Mesenchymal stem cell (in vitro differentiated cells and primary cell): ENCODE data around the gene PADI3.
"Not testable (repeated sequence)": the region's sequence is repeated elsewhere in the genome, so short reads cannot be mapped to it uniquely, and the experiment has no call there.

ENCODE experiments used
- DNase-seq: peaks from one replicate; pipeline ENCODE4 v3.0.0-alpha.2; 2013
- H2AFZ ChIP-seq: one replicate; pipeline ENCODE4 v1.6.1; 2013; ENCODE audit warnings: low read depth, mild to moderate bottlenecking, control low read depth, inconsistent platforms, low read length, moderate library complexity
- H2AK5ac ChIP-seq: 2 replicates; pipeline ENCODE4 v1.6.1; 2013; ENCODE audit warnings: low read length, moderate library complexity, mild to moderate bottlenecking, inconsistent platforms; ENCODE audit not compliant: severe bottlenecking
- H2BK120ac ChIP-seq: one replicate; pipeline ENCODE4 v1.6.1; 2013; ENCODE audit warnings: low read depth, mild to moderate bottlenecking, inconsistent platforms, low read length, moderate library complexity
- H2BK12ac ChIP-seq, 2 experiments: one replicate each; pipeline ENCODE4 v1.6.1; 2013; ENCODE audit warnings: inconsistent platforms in 2 of 2, low read length in 2 of 2, mild to moderate bottlenecking in 2 of 2, moderate library complexity in 2 of 2, control low read depth in 1 of 2
- H2BK15ac ChIP-seq: one replicate; pipeline ENCODE4 v1.6.1; 2013; ENCODE audit warnings: mild to moderate bottlenecking, low read depth, inconsistent platforms; ENCODE audit not compliant: poor library complexity, severe bottlenecking
- H2BK5ac ChIP-seq: 2 replicates; pipeline ENCODE4 v1.6.1; 2013; ENCODE audit warnings: low read depth, mild to moderate bottlenecking, low read length, control low read depth, inconsistent platforms; ENCODE audit not compliant: poor library complexity, severe bottlenecking
- H3K14ac ChIP-seq, 2 experiments: one replicate each; pipeline ENCODE4 v1.6.1; 2013; ENCODE audit warnings: inconsistent platforms in 2 of 2, low read length in 2 of 2, control low read depth in 1 of 2, mild to moderate bottlenecking in 1 of 2, moderate library complexity in 1 of 2
- H3K18ac ChIP-seq, 2 experiments: one replicate each; pipeline ENCODE4 v1.6.1; 2013; ENCODE audit warnings: inconsistent platforms in 2 of 2, low read length in 2 of 2, control low read depth in 1 of 2, low read depth in 1 of 2, mild to moderate bottlenecking in 1 of 2
- H3K23ac ChIP-seq, 2 experiments: one replicate each; pipeline ENCODE4 v1.6.1; 2013; ENCODE audit warnings: inconsistent platforms in 2 of 2, low read length in 2 of 2, mild to moderate bottlenecking in 2 of 2, moderate library complexity in 2 of 2, control low read depth in 1 of 2
- H3K27ac ChIP-seq: 2 replicates; pipeline ENCODE4 v1.5.1; 2013; ENCODE audit warnings: mild to moderate bottlenecking, moderate library complexity, low read length, control low read depth, inconsistent platforms; ENCODE audit not compliant: poor library complexity, severe bottlenecking
- H3K27me3 ChIP-seq, 2 experiments: 2 replicates each; pipeline versions ENCODE4 v1.6.1 to v1.7.0; 2013; ENCODE audit warnings: low read length in 2 of 2, mild to moderate bottlenecking in 2 of 2, moderate library complexity in 2 of 2, control low read depth in 1 of 2, inconsistent platforms in 1 of 2; ENCODE audit not compliant: control insufficient read depth in 1 of 2, insufficient read depth in 1 of 2
- H3K36me3 ChIP-seq, 2 experiments: 2 replicates each; pipeline versions ENCODE4 v1.6.1 to v1.7.0; 2013; ENCODE audit warnings: low read length in 2 of 2, control low read depth in 1 of 2, inconsistent platforms in 1 of 2, low read depth in 1 of 2, mild to moderate bottlenecking in 1 of 2; ENCODE audit not compliant: insufficient read depth in 2 of 2, control insufficient read depth in 1 of 2
- H3K4ac ChIP-seq, 2 experiments: one replicate each; pipeline ENCODE4 v1.6.1; 2013; ENCODE audit warnings: inconsistent platforms in 2 of 2, low read length in 2 of 2, mild to moderate bottlenecking in 2 of 2, moderate library complexity in 2 of 2, control low read depth in 1 of 2, low read depth in 1 of 2
- H3K4me1 ChIP-seq: 2 replicates; pipeline ENCODE4 v1.6.1; 2013; ENCODE audit warnings: low read depth, low read length, control low read depth; ENCODE audit not compliant: control insufficient read depth, insufficient read depth
- H3K4me2 ChIP-seq: 2 replicates; pipeline ENCODE4 v1.6.1; 2013; ENCODE audit warnings: low read length, mild to moderate bottlenecking, inconsistent platforms; ENCODE audit not compliant: poor library complexity, severe bottlenecking
- H3K4me3 ChIP-seq, 2 experiments: 2 replicates each; pipeline versions ENCODE4 v1.5.1 to v1.7.0; 2013; ENCODE audit warnings: low read length in 2 of 2, mild to moderate bottlenecking in 2 of 2, control low read depth in 1 of 2, low read depth in 1 of 2; ENCODE audit not compliant: insufficient read depth in 1 of 2
- H3K79me1 ChIP-seq: replicated peaks from 2 replicates; pipeline ENCODE4 v1.6.1; 2013; ENCODE audit warnings: mild to moderate bottlenecking, control low read depth, low read length, inconsistent platforms; ENCODE audit not compliant: poor library complexity, severe bottlenecking
- H3K9ac ChIP-seq: 2 replicates; pipeline ENCODE4 v1.7.0; 2013; ENCODE audit warnings: mild to moderate bottlenecking, low read length, moderate library complexity
- H3K9me3 ChIP-seq: 2 replicates; pipeline ENCODE4 v1.7.0; 2013; ENCODE audit warnings: mild to moderate bottlenecking, low read length; ENCODE audit not compliant: control insufficient read depth
- H4K8ac ChIP-seq: one replicate; pipeline ENCODE4 v1.6.1; 2013; ENCODE audit warnings: inconsistent platforms, mild to moderate bottlenecking, low read length, moderate library complexity
- H4K91ac ChIP-seq: one replicate; pipeline ENCODE4 v1.6.1; 2013; ENCODE audit warnings: mild to moderate bottlenecking, low read length, inconsistent platforms
- WGBS: methylation state at CpG from one replicate; pipeline ENCODE4 v1.1.7; 2013; ENCODE audit warnings: mixed read lengths; 5-methylcytosine and 5-hydroxymethylcytosine counted together

The PADI3 gene

GRCh38 chr1:17316704-17317103, 67.8 kb downstream of the PADI3 start:
- Histone ChIP-seq H3K27ac (no peak overlapping the region), H3K23ac (no peak overlapping the region), H2AK5ac (no peak overlapping the region), H3K14ac (no peak overlapping the region), H3K4me1 (peaks cover 17% of the 10 kb centered on the region), H3K4ac (no peak overlapping the region), H3K18ac (no peak overlapping the region), H4K91ac (no peak overlapping the region), H2BK12ac (no peak overlapping the region), H3K9ac (no peak overlapping the region), H3K9me3 (peaks cover 6% of the 10 kb centered on the region), H3K4me3 (no peak overlapping the region), H2AFZ (no peak overlapping the region), H2BK120ac (no peak overlapping the region), H2BK15ac (no peak overlapping the region), H3K36me3 (no peaks in the 10 kb centered on the region), H2BK5ac (no peak overlapping the region), H3K79me1 (no peaks in the 10 kb centered on the region), H3K4me2 (no peak overlapping the region), H4K8ac (no peak overlapping the region), H3K27me3 (peaks cover 0 to 72% of the 10 kb centered on the region in 2 experiments)
- DNase-seq = no peak
- WGBS = 96% methylated on average over 7 of the region's 9 CpGs

- peaks cover 0 to 74% of the 10 kb centered on the region in 2 experiments for H3K27me3 ChIP-seq
- no peak overlapping the region for H3K23ac ChIP-seq
- no peak overlapping the region for H3K18ac ChIP-seq
- no peak overlapping the region for H2AK5ac ChIP-seq
- no peak for DNase-seq
- no peak overlapping the region for H4K8ac ChIP-seq
- no peak overlapping the region for H3K4me2 ChIP-seq
- H3K36me3 ChIP-seq = no peaks in the 10 kb centered on the region
- no peak overlapping the region for H2AFZ ChIP-seq
- no peak overlapping the region for H3K27ac ChIP-seq
- no peaks in the 10 kb centered on the region for H3K79me1 ChIP-seq
- H2BK12ac ChIP-seq = no peak overlapping the region
- H2BK5ac ChIP-seq = no peak overlapping the region
- H3K4me3 ChIP-seq = no peak overlapping the region
- no peak overlapping the region for H3K14ac ChIP-seq
- peaks cover 6% of the 10 kb centered on the region for H3K9me3 ChIP-seq
- H3K4me1 ChIP-seq = peaks cover 17% of the 10 kb centered on the region
- WGBS = 87% methylated on average over 5 of the region's 6 CpGs
- no peak overlapping the region for H3K9ac ChIP-seq
- H2BK120ac ChIP-seq = no peak overlapping the region
- H4K91ac ChIP-seq = no peak overlapping the region
- H2BK15ac ChIP-seq = no peak overlapping the region
- no peak overlapping the region for H3K4ac ChIP-seq
These were observed 69.4 kb downstream of the PADI3 start for GRCh38 chr1:17318262-17318661.

GRCh38 chr1:17319561-17320350, 70.9 kb downstream of the PADI3 start:
- no peak overlapping the region for H2BK15ac ChIP-seq
- no peak overlapping the region for H3K4me3 ChIP-seq

GRCh38 chr1:17321857-17322390, 73.0 kb downstream of the PADI3 start:
- not testable (repeated sequence) for H3K27ac ChIP-seq, H3K36me3 ChIP-seq, H3K18ac ChIP-seq, H3K9ac ChIP-seq, H3K4ac ChIP-seq, H3K4me1 ChIP-seq, H3K23ac ChIP-seq, H2BK5ac ChIP-seq, H4K91ac ChIP-seq, H2BK12ac ChIP-seq, H2AK5ac ChIP-seq, H3K14ac ChIP-seq, H3K4me3 ChIP-seq, H2AFZ ChIP-seq, H2BK120ac ChIP-seq, H4K8ac ChIP-seq, H3K4me2 ChIP-seq, H3K79me1 ChIP-seq, DNase-seq, H2BK15ac ChIP-seq, H3K9me3 ChIP-seq
- 88% methylated on average over 4 of the region's 6 CpGs for WGBS
- H3K27me3 ChIP-seq = peaks cover 0 to 64% of the 10 kb centered on the region in 2 experiments

More at GRCh38 chr1:17319561-17320350, 70.9 kb downstream of the PADI3 start:
- Histone ChIP-seq H3K4me1 (peaks cover 5% of the 10 kb centered on the region), H3K14ac (no peak overlapping the region), H3K4ac (no peak overlapping the region), H3K23ac (no peak overlapping the region), H3K9me3 (peaks cover 9% of the 10 kb centered on the region), H3K36me3 (no peaks in the 10 kb centered on the region), H3K9ac (no peak overlapping the region), H4K91ac (no peak overlapping the region), H3K79me1 (no peaks in the 10 kb centered on the region), H4K8ac (no peak overlapping the region), H3K4me2 (no peak overlapping the region), H2BK5ac (no peak overlapping the region), H2BK120ac (no peak overlapping the region), H3K18ac (no peak overlapping the region), H3K27me3 (peaks cover 0 to 67% of the 10 kb centered on the region in 2 experiments), H2BK12ac (no peak overlapping the region), H2AFZ (no peak overlapping the region), H3K27ac (no peak overlapping the region), H2AK5ac (no peak overlapping the region)
- WGBS = 93% methylated on average over 11 of the region's 11 CpGs
- no peak for DNase-seq
